Lung (tissue), 12 donors: ENCODE measurements around the gene CEP57L1. TPM values are rescaled to one million over a fixed set of nuclear protein-coding genes. Genes with fewer than 3 reads are reported as not detected.

Source experiments
- ATAC-seq: fragments of 200-7000 bp; cut with Tn5 transposase; one replicate; pipeline ENCODE4 v1.9.1; 2020; ENCODE audit warnings: moderate number of reproducible peaks; ENCODE audit not compliant: insufficient read depth, low FRiP score
- DNase-seq, 3 donors: peaks; one replicate each; pipeline ENCODE4 v3.0.0-alpha.2; 2013 to 2017
- H3K27ac ChIP-seq, 2 donors: one replicate each; pipeline ENCODE4 v1.5.1; 2013; ENCODE audit warnings: mild to moderate bottlenecking in 2 of 2, moderate library complexity in 2 of 2, control low read depth in 1 of 2, inconsistent platforms in 1 of 2, low read depth in 1 of 2, low read length in 1 of 2
- H3K27me3 ChIP-seq, 3 donors: one replicate each; pipeline ENCODE4 v1.5.1; 2013; ENCODE audit warnings: low read length in 2 of 3; ENCODE audit not compliant: control insufficient read depth in 3 of 3, insufficient read depth in 3 of 3
- H3K36me3 ChIP-seq, 4 donors: one replicate each; pipeline ENCODE4 v1.5.1; 2013; ENCODE audit warnings: low read length in 4 of 4, mild to moderate bottlenecking in 1 of 4, moderate library complexity in 1 of 4; ENCODE audit not compliant: control insufficient read depth in 4 of 4, insufficient read depth in 4 of 4
- H3K4me1 ChIP-seq, 5 donors: one replicate each; pipeline ENCODE4 v1.5.1; 2013; ENCODE audit warnings: low read length in 5 of 5, mild to moderate bottlenecking in 2 of 5, moderate library complexity in 1 of 5; ENCODE audit not compliant: control insufficient read depth in 5 of 5, insufficient read depth in 5 of 5
- H3K4me3 ChIP-seq: one replicate; pipeline ENCODE4 v1.5.1; 2013; ENCODE audit warnings: mild to moderate bottlenecking, control low read depth, moderate library complexity
- H3K9ac ChIP-seq, 2 donors: one replicate each; pipeline ENCODE4 v1.5.1; 2013; ENCODE audit warnings: low read length in 2 of 2, control low read depth in 1 of 2; ENCODE audit not compliant: insufficient read depth in 1 of 2
- H3K9me3 ChIP-seq, 4 donors: one replicate each; pipeline ENCODE4 v1.5.1; 2013; ENCODE audit warnings: low read length in 3 of 4, mild to moderate bottlenecking in 1 of 4, moderate library complexity in 1 of 4; ENCODE audit not compliant: control insufficient read depth in 4 of 4, insufficient read depth in 3 of 4
- CTCF ChIP-seq: IDR thresholded peaks from 2 replicates; pipeline ENCODE4 v1.5.1; 2012; ENCODE audit warnings: mild to moderate bottlenecking; ENCODE audit errors: control extremely low read depth, extremely low read depth
- WGBS, 2 donors: extraction: QIAGEN DNeasy Blood & Tissue Kit; methylation state at CpG; one replicate each; pipeline ENCODE4 v1.1.7; 2013; 5-methylcytosine and 5-hydroxymethylcytosine counted together
- polyA plus RNA-seq, 2 donors: library from polyadenylated mRNA; stranded (reverse); fragments of 200-250 nt; gene quantifications; one replicate each; pipeline ENCODE4 v1.2.1, GENCODE V29; 2013
- total RNA-seq, 2 donors: library from RNA; depleted of rRNA in 1 of 2; stranded (reverse); fragments of >200 nt in 1 of 2; gene quantifications; one replicate each; pipeline ENCODE4 v1.2.1, GENCODE V29; 2014 to 2021
- donor health status: control.
- donor health status: control.
- donor health status: Bipolar disorder and iron deficiency.
- donor health status: healthy.
- donor health status: DM: yes; HTN: yes; CAD: no.

The CEP57L1 gene
- total and polyA plus RNA-seq, 4 donors: 4.8 to 44.3 (median 8.2) TPM

GRCh38 chr6:109050012-109050411 is 45.3 kb upstream of the CEP57L1 start:
- no peaks in the 10 kb centered on the region for H3K9me3 ChIP-seq
- no peaks in the 10 kb centered on the region for H3K36me3 ChIP-seq
- H3K27me3 ChIP-seq: no peaks in the 10 kb centered on the region
- no peak overlapping the region for H3K4me3 ChIP-seq
- H3K4me1 ChIP-seq: peaks cover 0 to 9% (median 6%) of the 10 kb centered on the region in 5 donors
- ATAC-seq: no peak
- H3K9ac ChIP-seq: no peak overlapping the region
- no peak for TF ChIP-seq CTCF
- H3K27ac ChIP-seq: no peak overlapping the region
- DNase-seq: no peak
- 83 to 84% methylated on average over 2 of the region's 2 CpGs for WGBS, 2 donors

- DNase-seq: no peak
- Histone ChIP-seq H3K27me3 (no peaks in the 10 kb centered on the region), H3K4me3 (no peak overlapping the region), H3K36me3 (no peaks in the 10 kb centered on the region), H3K9me3 (no peaks in the 10 kb centered on the region), H3K4me1 (peaks cover 0 to 8% (median 6%) of the 10 kb centered on the region in 5 donors), H3K9ac (no peak overlapping the region), H3K27ac (no peak overlapping the region)
- no peak for TF ChIP-seq CTCF
- WGBS, 2 donors: 75 to 94% methylated on average over 1 of the region's 1 CpG
- ATAC-seq: no peak
Measured at GRCh38 chr6:109050447-109051102, 44.7 kb upstream of the CEP57L1 start.

GRCh38 chr6:109051301-109052017 is 43.8 kb upstream of the CEP57L1 start:
- Histone ChIP-seq H3K9ac (no peak overlapping the region), H3K9me3 (no peaks in the 10 kb centered on the region), H3K36me3 (no peaks in the 10 kb centered on the region), H3K4me3 (no peak overlapping the region), H3K4me1 (peaks cover 0 to 8% (median 6%) of the 10 kb centered on the region in 5 donors), H3K27ac (peak overlapping the region in 1 of 2 donors; percentile 16), H3K27me3 (no peaks in the 10 kb centered on the region)
- 88 to 97% methylated on average over 1 of the region's 1 CpG for WGBS, 2 donors
- ATAC-seq: no peak
- no peak for TF ChIP-seq CTCF
- DNase-seq: no peak
